Gastrocnemius medialis (tissue), 4 donors: ENCODE measurements around the gene SPEF2.

Experiments
- CTCF ChIP-seq, 5 experiments: fragments of 450-650 bp in 3 of 5; fragments of 200-600 bp in 2 of 5; sonication (generic) in 2 of 5; IDR thresholded peaks in 4 of 5; conservative IDR thresholded peaks in 1 of 5; 1 replicate in 4 of 5; 2 replicates in 1 of 5; pipeline ENCODE4 v1.5.1; 2016 to 2019; ENCODE audit warnings: antibody characterized with exemption in 5 of 5, mild to moderate bottlenecking in 3 of 5, moderate library complexity in 3 of 5
- POLR2A ChIP-seq, 2 donors: fragments of 450-650 bp; IDR thresholded peaks; one replicate each; pipeline ENCODE4 v1.6.1; 2017; ENCODE audit warnings: antibody characterized with exemption in 2 of 2, mild to moderate bottlenecking in 2 of 2, moderate library complexity in 2 of 2

- TF ChIP-seq CTCF (IDR thresholded peaks at IDR 0.05 in 4 of 5, conservative IDR thresholded peaks at IDR 0.05 in 1 of 5) (no peak), POLR2A (IDR thresholded peaks at IDR 0.05) (no peak)
Observed at GRCh38 chr5:35698047-35698808, 80.6 kb downstream of the SPEF2 start.
